DOHH2 (cell line): Measurements from ENCODE around the gene BCAR1.

Experiments used
- H3F3A ChIP-seq: fragments of 200-600 bp; sonication (generic), shearing (Covaris generic); 2 replicates; pipeline ENCODE4 v1.6.0; 2016; ENCODE audit warnings: antibody characterized with exemption, mild to moderate bottlenecking; ENCODE audit not compliant: control insufficient read depth, insufficient read depth
- H3K27ac ChIP-seq: fragments of 200-600 bp; sonication (generic); 2 replicates; pipeline ENCODE4 v1.5.1; 2014; ENCODE audit warnings: low read depth, mild to moderate bottlenecking, low read length, moderate library complexity
- H3K27me3 ChIP-seq: fragments of 200-600 bp; sonication (generic); 2 replicates; pipeline ENCODE4 v1.6.1; 2014; ENCODE audit warnings: mild to moderate bottlenecking, low read length, mixed read lengths; ENCODE audit not compliant: control insufficient read depth
- H3K36me3 ChIP-seq: fragments of 200-600 bp; sonication (generic); 2 replicates; pipeline ENCODE4 v1.6.1; 2014; ENCODE audit warnings: mild to moderate bottlenecking, low read length, moderate library complexity, mixed read lengths; ENCODE audit not compliant: control insufficient read depth
- H3K4me1 ChIP-seq: fragments of 200-600 bp; sonication (generic); 2 replicates; pipeline ENCODE4 v1.6.1; 2014; ENCODE audit warnings: mild to moderate bottlenecking, low read length, mixed read lengths; ENCODE audit not compliant: control insufficient read depth
- H3K4me2 ChIP-seq: fragments of 200-600 bp; sonication (generic); 2 replicates; pipeline ENCODE4 v1.6.0; 2014; ENCODE audit warnings: mild to moderate bottlenecking, low read length, moderate library complexity
- H3K4me3 ChIP-seq: fragments of 200-600 bp; sonication (generic); 2 replicates; pipeline ENCODE4 v1.5.1; 2014; ENCODE audit warnings: mild to moderate bottlenecking, low read length, mixed read lengths
- H3K79me2 ChIP-seq: fragments of 200-600 bp; sonication (generic); 2 replicates; pipeline ENCODE4 v1.6.1; 2014; ENCODE audit warnings: mild to moderate bottlenecking, low read length, mixed read lengths; ENCODE audit not compliant: control insufficient read depth
- H3K9me2 ChIP-seq: fragments of 200-600 bp; sonication (generic); replicated peaks from 2 replicates; pipeline ENCODE4 v1.6.1; 2014; ENCODE audit warnings: mild to moderate bottlenecking, low read length, mixed read lengths; ENCODE audit not compliant: control insufficient read depth
- H3K9me3 ChIP-seq: fragments of 200-600 bp; sonication (generic); 2 replicates; pipeline ENCODE4 v1.6.1; 2014; ENCODE audit warnings: antibody characterized with exemption, low read length, mixed read lengths; ENCODE audit not compliant: control insufficient read depth, insufficient read depth
- H4K20me1 ChIP-seq: fragments of 200-600 bp; sonication (generic); 2 replicates; pipeline ENCODE4 v1.6.0; 2014; ENCODE audit warnings: low read depth, mild to moderate bottlenecking, antibody characterized with exemption, low read length, moderate library complexity; ENCODE audit not compliant: control insufficient read depth, insufficient read depth
- CTCF ChIP-seq: fragments of 200-600 bp; sonication (generic); IDR thresholded peaks from one replicate; pipeline ENCODE4 v1.5.1; 2014; ENCODE audit warnings: antibody characterized with exemption, mild to moderate bottlenecking, low read depth, low read length; ENCODE audit not compliant: poor library complexity, severe bottlenecking
- EZH2phosphoT487 ChIP-seq: fragments of 200-600 bp; sonication (generic); IDR thresholded peaks from 2 replicates; pipeline ENCODE4 v1.6.1; 2017; ENCODE audit warnings: borderline replicate concordance, mild to moderate bottlenecking, antibody characterized with exemption, low read length, moderate library complexity, mixed read lengths

The BCAR1 gene

GRCh38 chr16:75230471-75231110, 20.8 kb downstream of the BCAR1 start:
- no peaks in the 10 kb centered on the region for H3K36me3 ChIP-seq
- no peaks in the 10 kb centered on the region for H3K9me3 ChIP-seq
- no peak overlapping the region for H3K4me3 ChIP-seq
- no peaks in the 10 kb centered on the region for H4K20me1 ChIP-seq
- H3K27ac ChIP-seq = no peak overlapping the region
- no peaks in the 10 kb centered on the region for H3K27me3 ChIP-seq
- no peaks in the 10 kb centered on the region for H3K9me2 ChIP-seq
- peaks cover 4% of the 10 kb centered on the region; the same call in 1 of the 2 replicates for H3K4me1 ChIP-seq
- no peak overlapping the region for H3K4me2 ChIP-seq
- no peaks in the 10 kb centered on the region for H3F3A ChIP-seq
- TF ChIP-seq EZH2phosphoT487 (no peak), CTCF (no peak)
- H3K79me2 ChIP-seq = no peaks in the 10 kb centered on the region

GRCh38 chr16:75229172-75230031, 22.0 kb downstream of the BCAR1 start:
- Histone ChIP-seq H3K79me2 (no peaks in the 10 kb centered on the region), H3K9me3 (no peaks in the 10 kb centered on the region), H3K36me3 (no peaks in the 10 kb centered on the region), H3K27ac (no peak overlapping the region), H3K27me3 (no peaks in the 10 kb centered on the region), H3K4me1 (peaks cover 4% of the 10 kb centered on the region; the same call in 1 of the 2 replicates), H3F3A (no peaks in the 10 kb centered on the region), H3K4me2 (no peak overlapping the region), H3K9me2 (no peaks in the 10 kb centered on the region), H4K20me1 (no peaks in the 10 kb centered on the region), H3K4me3 (no peak overlapping the region)
- TF ChIP-seq CTCF = no peak
- no peak for TF ChIP-seq EZH2phosphoT487

- Histone ChIP-seq H3K4me1 (no peaks in the 10 kb centered on the region), H3K79me2 (no peaks in the 10 kb centered on the region), H3F3A (no peaks in the 10 kb centered on the region), H3K4me3 (no peak overlapping the region), H3K4me2 (no peak overlapping the region), H3K27ac (no peak overlapping the region), H3K27me3 (no peaks in the 10 kb centered on the region), H3K9me3 (no peaks in the 10 kb centered on the region), H3K9me2 (no peaks in the 10 kb centered on the region), H4K20me1 (no peaks in the 10 kb centered on the region), H3K36me3 (no peaks in the 10 kb centered on the region)
- TF ChIP-seq CTCF (no peak), EZH2phosphoT487 (no peak)
Observed at GRCh38 chr16:75228143-75228976, 23.1 kb downstream of the BCAR1 start.
